ENCODE data around the gene CYP2F1. TPM values are rescaled to one million over a fixed set of nuclear protein-coding genes. Genes with fewer than 3 reads are reported as not detected.

The CYP2F1 gene
- total RNA-seq, 1 experiment from 2014 or later: not detected

GRCh38 chr19:41156207-41156606, 42.0 kb downstream of the CYP2F1 start:
- CTCF ChIA-PET: interaction anchor here (0.6 kb wide), 1 partner anchor 107 kb away, joined by 3 read pairs; no protein-coding TSS in a partner anchor
- intact Hi-C loops (cut with micrococcal nuclease; ENCODE audit: unreplicated experiment): no loop called here
- H3K27me3 Mint-ChIP-seq (ENCODE audit: unreplicated experiment): no peaks in the 10 kb centered on the region
- H3K4me3 Mint-ChIP-seq (ENCODE audit: low read depth, unreplicated experiment): no peak overlapping the region
- H3K4me1 Mint-ChIP-seq (ENCODE audit: low read depth, unreplicated experiment): no peaks in the 10 kb centered on the region
- H3K9me3 Mint-ChIP-seq (ENCODE audit: low read depth, unreplicated experiment): no peaks in the 10 kb centered on the region
- H3K27ac Mint-ChIP-seq (ENCODE audit: unreplicated experiment): no peak overlapping the region
- no TSS peak for BruUV-seq (replicated peaks)
- no peak for DNase-seq
- H3K36me3 Mint-ChIP-seq (ENCODE audit: insufficient read depth, unreplicated experiment): peaks cover 4% of the 10 kb centered on the region
- no peak for TF ChIP-seq CTCF (IDR thresholded peaks at IDR 0.05; ENCODE audit: unreplicated experiment)

GRCh38 chr19:41159881-41160280, 45.6 kb downstream of the CYP2F1 start:
- H3K4me3 Mint-ChIP-seq (ENCODE audit: low read depth, unreplicated experiment): no peak overlapping the region
- H3K4me1 Mint-ChIP-seq (ENCODE audit: low read depth, unreplicated experiment): no peaks in the 10 kb centered on the region
- no peak overlapping the region for H3K27ac Mint-ChIP-seq (ENCODE audit: unreplicated experiment)
- intact Hi-C loops (cut with micrococcal nuclease; ENCODE audit: unreplicated experiment): no loop called here
- H3K27me3 Mint-ChIP-seq (ENCODE audit: unreplicated experiment): no peaks in the 10 kb centered on the region
- CTCF ChIA-PET: interaction anchor here (0.6 kb wide), 1 partner anchor 23 kb away, joined by 4 read pairs; no protein-coding TSS in a partner anchor
- no peaks in the 10 kb centered on the region for H3K9me3 Mint-ChIP-seq (ENCODE audit: low read depth, unreplicated experiment)
- BruUV-seq (replicated peaks): no TSS peak
- no peaks in the 10 kb centered on the region for H3K36me3 Mint-ChIP-seq (ENCODE audit: insufficient read depth, unreplicated experiment)
- TF ChIP-seq CTCF (IDR thresholded peaks at IDR 0.05; ENCODE audit: unreplicated experiment): no peak
- DNase-seq: no peak

- BruUV-seq (replicated peaks): no TSS peak
- CTCF ChIA-PET: interaction anchor here (0.7 kb wide), 1 partner anchor 40 kb away, joined by 4 read pairs; no protein-coding TSS in a partner anchor
- H3K36me3 Mint-ChIP-seq (ENCODE audit: insufficient read depth, unreplicated experiment): no peaks in the 10 kb centered on the region
- no peaks in the 10 kb centered on the region for H3K9me3 Mint-ChIP-seq (ENCODE audit: low read depth, unreplicated experiment)
- no peak for DNase-seq
- TF ChIP-seq CTCF (IDR thresholded peaks at IDR 0.05; ENCODE audit: unreplicated experiment): no peak
- intact Hi-C loops (cut with micrococcal nuclease; ENCODE audit: unreplicated experiment): no loop called here
- H3K27ac Mint-ChIP-seq (ENCODE audit: unreplicated experiment): no peak overlapping the region
- no peaks in the 10 kb centered on the region for H3K27me3 Mint-ChIP-seq (ENCODE audit: unreplicated experiment)
- no peaks in the 10 kb centered on the region for H3K4me1 Mint-ChIP-seq (ENCODE audit: low read depth, unreplicated experiment)
- H3K4me3 Mint-ChIP-seq (ENCODE audit: low read depth, unreplicated experiment): no peak overlapping the region
These were observed 47.7 kb downstream of the CYP2F1 start for GRCh38 chr19:41161903-41162302.

- TF ChIP-seq CTCF (IDR thresholded peaks at IDR 0.05; ENCODE audit: unreplicated experiment): no peak
- no peak for DNase-seq
- no peak overlapping the region for H3K27ac Mint-ChIP-seq (ENCODE audit: unreplicated experiment)
- H3K9me3 Mint-ChIP-seq (ENCODE audit: low read depth, unreplicated experiment): no peaks in the 10 kb centered on the region
- H3K27me3 Mint-ChIP-seq (ENCODE audit: unreplicated experiment): no peaks in the 10 kb centered on the region
- no peak overlapping the region for H3K4me3 Mint-ChIP-seq (ENCODE audit: low read depth, unreplicated experiment)
- H3K36me3 Mint-ChIP-seq (ENCODE audit: insufficient read depth, unreplicated experiment): no peaks in the 10 kb centered on the region
- no peaks in the 10 kb centered on the region for H3K4me1 Mint-ChIP-seq (ENCODE audit: low read depth, unreplicated experiment)
- intact Hi-C loops (cut with micrococcal nuclease; ENCODE audit: unreplicated experiment): no loop called here
- CTCF ChIA-PET: interaction anchor here (0.5 to 1.6 kb wide), 2 partner anchors 8 to 116 kb away, joined by 5 to 6 read pairs; no protein-coding TSS in a partner anchor
- BruUV-seq (replicated peaks): no TSS peak
These were observed 52.9 kb downstream of the CYP2F1 start for GRCh38 chr19:41166944-41167804.
